ENCODE data around the gene TBL1XR1. TPM values are rescaled to one million over a fixed set of nuclear protein-coding genes. Genes with fewer than 3 reads are reported as not detected.
"Not testable (repeated sequence)": the region's sequence is repeated elsewhere in the genome, so short reads cannot be mapped to it uniquely, and the experiment has no call there.

The TBL1XR1 gene
- total RNA-seq, 1 donor from 2014 or later, result 142 TPM

- DNase-seq (ENCODE audit: low read depth in 2 of 2), result peak in 1 of 2 donors; percentile 27
Measured at GRCh38 chr3:177184602-177185001, 12.7 kb downstream of the TBL1XR1 start.

DNA sequence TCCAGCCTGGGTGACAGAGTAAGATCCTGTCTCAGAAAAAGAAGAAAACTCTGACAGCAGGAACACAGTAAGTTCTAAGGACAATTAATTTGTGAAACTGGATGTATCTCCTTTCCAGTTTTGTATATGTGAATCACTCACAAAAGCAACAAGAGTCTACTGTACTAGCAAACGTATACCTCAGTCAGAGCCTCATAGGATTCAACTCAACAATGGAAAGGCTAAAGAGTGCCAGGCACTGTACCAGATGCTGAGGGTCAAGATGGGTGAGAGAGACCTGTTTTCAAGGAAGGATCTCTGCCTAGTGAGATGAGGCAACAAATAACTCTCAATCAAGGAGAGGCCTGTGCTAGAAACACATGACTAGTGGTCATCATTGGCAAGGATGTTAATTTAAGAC lies 14.9 kb downstream of the TBL1XR1 start:
- no peak for DNase-seq (ENCODE audit: low read depth in 2 of 2)

DNA sequence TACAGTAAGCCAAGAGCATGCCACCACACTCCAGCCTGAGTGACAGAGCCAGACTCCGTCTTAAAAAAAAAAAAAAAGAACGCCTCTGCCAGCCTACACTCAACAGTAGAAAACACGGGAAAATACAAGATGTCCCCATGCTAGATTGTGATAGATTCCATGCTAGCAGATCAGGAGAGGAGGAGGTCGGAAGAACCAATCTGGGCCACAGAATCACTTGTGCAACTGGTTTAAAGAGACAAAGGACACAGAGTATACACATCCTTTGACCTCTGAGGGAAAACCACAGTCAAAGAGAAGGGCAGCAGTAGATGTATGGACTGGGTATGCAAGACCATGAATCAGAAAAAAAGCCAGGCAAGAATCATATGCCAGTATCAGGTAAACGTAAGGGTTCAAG lies 15.9 kb downstream of the TBL1XR1 start:
- DNase-seq (ENCODE audit: low read depth in 2 of 2), result no peak

GRCh38 chr3:177180506-177180905 lies 16.8 kb downstream of the TBL1XR1 start:
- no peak for DNase-seq (ENCODE audit: low read depth in 2 of 2)

GRCh38 chr3:177179281-177180067 lies 17.8 kb downstream of the TBL1XR1 start:
- DNase-seq (ENCODE audit: low read depth in 2 of 2), result no peak

DNA sequence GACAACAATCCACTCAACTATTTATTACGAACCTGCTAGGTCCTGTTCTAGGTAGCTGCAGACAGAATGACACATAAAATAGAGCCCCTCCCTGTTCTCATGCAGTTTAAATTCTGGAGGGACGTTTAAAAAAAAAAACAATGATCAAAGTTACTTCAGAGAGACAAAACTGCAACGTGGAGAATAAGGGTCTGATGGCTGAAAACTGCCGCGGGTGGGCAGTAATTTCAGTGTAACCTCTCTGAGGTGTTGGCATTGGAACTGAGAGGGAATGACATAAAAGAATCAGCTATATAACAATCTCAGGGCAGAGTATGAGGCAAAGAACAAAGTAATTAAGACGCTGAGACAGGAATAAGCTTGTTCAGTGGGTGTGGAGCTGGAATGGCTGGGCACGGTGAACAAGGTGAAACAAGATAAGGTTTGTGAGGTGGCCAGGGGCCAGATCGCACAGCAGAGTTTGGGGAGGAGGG lies 19.5 kb downstream of the TBL1XR1 start:
- DNase-seq (ENCODE audit: low read depth in 2 of 2), result no peak

DNA sequence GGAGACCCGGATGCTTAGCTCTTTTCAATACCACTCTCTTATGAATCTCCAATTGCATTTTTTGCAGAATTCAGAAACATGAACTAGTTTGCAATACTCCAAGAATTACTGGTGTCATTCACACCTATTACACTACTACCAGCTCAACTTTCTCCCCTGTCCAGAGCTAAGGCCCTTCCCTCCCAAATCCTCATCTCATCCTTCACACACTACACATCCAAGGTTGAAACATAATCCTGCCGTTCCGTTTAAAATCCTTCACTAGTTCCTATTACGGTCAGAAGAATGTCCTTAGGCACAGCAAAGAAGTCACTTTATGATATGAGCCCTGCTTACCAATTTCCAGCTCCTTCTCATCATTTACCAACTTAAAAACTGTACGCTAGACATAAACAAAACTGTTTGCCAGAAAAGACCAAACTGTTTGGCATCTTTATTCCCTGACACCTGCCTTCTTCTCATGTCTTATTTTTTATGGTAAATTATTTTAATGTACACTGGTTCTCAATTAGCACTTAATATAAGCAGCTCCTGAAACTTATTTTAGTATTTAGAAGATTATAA lies 22.6 kb downstream of the TBL1XR1 start:
- DNase-seq (ENCODE audit: low read depth in 2 of 2), result no peak

DNA sequence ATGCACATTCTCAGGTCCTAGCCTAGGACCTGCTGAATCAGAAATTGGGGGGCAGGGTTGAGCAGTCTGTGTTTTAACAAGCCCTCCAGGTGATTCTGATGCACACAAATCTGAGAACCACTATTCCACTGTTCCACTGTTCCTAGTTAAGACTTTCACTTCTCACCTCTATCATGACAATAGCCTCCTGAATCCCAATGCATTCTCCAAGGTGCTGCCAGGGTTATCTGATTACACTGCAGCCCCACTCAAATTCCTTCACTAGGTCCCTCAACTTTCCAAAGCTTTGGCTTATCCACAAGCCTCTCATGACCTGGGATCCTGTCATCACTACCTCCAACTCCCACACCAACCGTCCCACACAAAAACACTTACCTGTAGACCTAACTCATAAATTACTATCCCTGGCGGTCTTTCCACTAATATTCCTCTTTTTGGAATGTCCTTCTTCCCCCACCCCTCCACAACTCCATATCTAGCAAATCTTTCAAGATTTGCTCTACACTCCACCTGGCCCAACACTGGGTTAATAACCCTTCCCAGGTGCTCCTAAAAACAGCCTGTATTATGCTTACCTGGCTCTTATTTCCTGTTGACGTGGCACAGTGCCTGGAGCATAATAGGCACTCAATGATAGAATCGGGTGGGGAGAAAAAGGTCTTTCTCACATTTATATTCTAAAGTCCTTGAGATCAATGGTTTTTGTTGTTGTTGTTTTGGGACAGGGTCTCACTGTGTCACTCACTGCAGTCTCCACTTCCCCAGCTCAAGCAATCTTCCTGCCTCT lies 27.2 kb downstream of the TBL1XR1 start:
- no peak for DNase-seq (ENCODE audit: low read depth in 2 of 2)

DNA sequence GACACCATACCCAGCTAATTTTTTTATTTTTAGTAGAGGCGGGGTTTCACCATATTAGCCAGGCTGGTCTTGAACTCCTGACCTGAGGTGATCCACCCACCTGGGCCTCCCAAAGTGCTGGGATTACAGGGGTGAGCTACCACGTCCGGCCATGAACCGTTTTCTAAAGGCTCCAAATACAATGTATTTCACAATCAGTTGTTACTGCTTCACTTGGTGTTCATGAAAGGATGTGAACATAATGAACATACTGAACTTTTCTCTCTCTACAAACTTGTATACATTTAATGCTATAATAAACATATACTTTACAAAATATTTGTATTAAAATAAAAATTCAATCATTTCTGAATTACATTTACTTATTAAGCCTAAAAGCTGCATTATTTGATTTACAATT lies 28.9 kb downstream of the TBL1XR1 start:
- no peak for DNase-seq (ENCODE audit: low read depth in 2 of 2)

- no peak for DNase-seq (ENCODE audit: low read depth in 2 of 2)
Measured at GRCh38 chr3:177162742-177163141, 34.5 kb downstream of the TBL1XR1 start.

DNA sequence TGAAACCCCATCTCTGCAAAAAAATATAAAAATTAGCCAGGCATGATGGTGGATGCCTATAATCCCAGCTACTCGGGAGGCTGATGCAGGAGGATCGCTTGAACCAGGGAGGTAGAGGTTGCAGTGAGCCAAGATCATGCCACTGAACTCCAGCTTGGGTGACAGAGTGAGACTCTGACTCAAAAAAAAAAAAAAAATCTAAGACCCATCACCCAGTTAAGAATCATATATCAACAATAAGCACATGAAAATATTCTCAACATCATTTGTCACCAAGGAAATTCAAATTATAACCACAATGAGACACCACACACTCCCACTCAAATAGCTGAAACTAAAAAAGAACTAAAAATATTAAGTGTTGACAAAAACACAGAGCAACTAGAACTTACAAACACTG lies 35.7 kb downstream of the TBL1XR1 start:
- DNase-seq (ENCODE audit: low read depth in 2 of 2), result not testable (repeated sequence)

DNA sequence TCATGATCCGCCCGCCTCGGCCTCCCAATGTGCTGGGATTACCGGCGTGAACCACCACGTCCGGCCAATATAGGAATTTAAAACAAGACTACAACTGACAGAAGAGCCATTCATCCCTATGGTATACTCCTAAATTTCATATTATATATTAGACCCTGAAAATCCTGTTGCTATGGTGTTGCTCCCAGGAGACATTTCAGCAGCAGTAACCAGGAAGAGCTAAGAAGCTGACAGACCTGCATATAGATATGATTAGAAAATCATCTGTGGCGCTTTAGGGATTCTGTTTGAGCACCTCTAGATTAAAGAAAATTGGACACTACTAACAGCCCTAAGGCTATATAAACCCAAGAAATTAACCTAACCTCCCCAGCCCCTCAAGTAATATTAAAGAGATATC lies 38.8 kb downstream of the TBL1XR1 start:
- no peak for DNase-seq (ENCODE audit: low read depth in 2 of 2)

DNA sequence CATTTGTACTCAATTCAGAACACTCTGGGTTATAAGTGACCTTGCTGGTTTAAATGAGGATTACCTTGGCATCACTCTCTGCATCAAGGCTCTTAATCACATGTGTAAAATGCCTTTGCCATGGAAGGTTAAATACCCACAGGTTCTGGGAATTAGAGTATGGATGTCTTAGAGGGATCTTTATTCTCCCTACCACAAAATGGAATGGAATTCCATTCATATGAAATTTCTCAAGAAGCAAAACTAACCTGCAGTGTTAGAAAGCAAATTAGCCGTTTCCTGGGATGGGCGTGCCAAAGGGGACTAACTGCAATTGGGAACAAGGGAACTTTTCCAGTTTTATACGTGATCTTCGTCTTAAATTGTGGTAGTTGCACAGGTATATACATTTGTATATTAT lies 39.8 kb downstream of the TBL1XR1 start:
- DNase-seq (ENCODE audit: low read depth in 2 of 2), result no peak

- DNase-seq (ENCODE audit: low read depth in 2 of 2), result no peak
Measured at GRCh38 chr3:177154733-177155132, 42.5 kb downstream of the TBL1XR1 start.

- peak; percentile 75 to 79 for DNase-seq (ENCODE audit: low read depth in 2 of 2)
Measured at GRCh38 chr3:177150970-177151627, 46.2 kb downstream of the TBL1XR1 start.

DNA sequence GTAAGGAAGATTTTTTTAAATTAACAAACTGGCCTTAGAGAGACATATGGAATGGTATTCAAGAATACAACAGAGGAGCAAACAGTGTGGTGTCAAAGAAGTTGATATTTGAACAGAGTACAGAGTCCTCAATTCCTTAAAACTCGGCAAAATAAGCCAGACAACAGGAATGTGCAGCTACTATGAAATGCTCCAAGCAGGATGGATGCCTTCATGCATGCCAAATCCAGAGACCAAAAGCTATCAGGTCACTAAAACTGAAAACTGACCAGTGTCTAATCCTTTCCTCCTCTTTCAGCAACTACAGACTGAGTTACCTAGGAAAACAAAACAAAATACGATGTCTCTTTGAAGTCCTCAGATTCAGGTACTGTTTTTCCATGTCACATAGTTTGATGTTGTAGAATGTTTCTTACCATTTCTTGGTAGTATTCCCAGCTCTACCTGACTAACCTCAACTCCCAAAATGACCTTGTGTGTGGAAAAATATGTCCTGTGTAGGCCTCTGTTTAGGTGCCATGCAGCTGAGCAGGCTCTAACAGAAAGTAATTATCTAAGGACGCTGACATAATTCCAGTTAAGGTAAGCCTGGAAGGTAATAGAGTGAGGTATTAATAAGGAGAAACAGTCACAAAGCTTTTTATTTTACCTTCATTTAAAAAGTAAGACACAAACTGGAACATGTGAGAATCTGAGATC lies 46.9 kb downstream of the TBL1XR1 start:
- DNase-seq (ENCODE audit: low read depth in 2 of 2), result peak in 1 of 2 donors; percentile 52

- DNase-seq (ENCODE audit: low read depth in 2 of 2), result no peak
Measured at GRCh38 chr3:177149106-177149505, 48.2 kb downstream of the TBL1XR1 start.

GRCh38 chr3:177147790-177148189 lies 49.5 kb downstream of the TBL1XR1 start:
- DNase-seq (ENCODE audit: low read depth in 2 of 2), result no peak

GRCh38 chr3:177146646-177147045 lies 50.6 kb downstream of the TBL1XR1 start:
- DNase-seq (ENCODE audit: low read depth in 2 of 2), result peak in 1 of 2 donors; percentile 22

DNA sequence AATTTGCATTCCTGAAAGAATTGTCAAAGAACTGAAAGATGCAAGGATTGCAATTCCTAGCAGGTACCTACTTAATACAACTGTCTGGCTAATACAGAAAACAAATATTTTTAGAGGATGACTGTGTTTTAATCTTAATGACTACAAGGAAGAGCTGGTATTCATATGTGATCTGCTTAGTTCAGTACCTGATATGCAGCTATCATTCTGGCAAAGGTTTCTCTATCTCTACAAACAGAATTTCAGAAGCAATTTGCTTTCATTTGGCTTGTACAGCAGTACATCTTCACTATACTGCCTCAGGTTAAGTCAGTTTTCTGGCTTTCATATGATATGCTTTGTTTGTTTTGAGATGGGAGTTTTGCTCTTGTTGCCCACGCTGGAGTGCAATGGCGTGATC lies 51.3 kb downstream of the TBL1XR1 start:
- DNase-seq (ENCODE audit: low read depth in 2 of 2), result no peak

GRCh38 chr3:177145381-177145780 lies 51.9 kb downstream of the TBL1XR1 start:
- no peak for DNase-seq (ENCODE audit: low read depth in 2 of 2)
